Stomach (tissue), 4 donors: ENCODE results near the gene ANKRD44.

ENCODE experiments used
- EP300 ChIP-seq: sonication (generic); formaldehyde crosslinking; IDR thresholded peaks from one replicate; pipeline ENCODE4 v1.6.1; 2017; ENCODE audit warnings: antibody characterized with exemption
- POLR2A ChIP-seq, 4 donors: fragments of 450-650 bp; IDR thresholded peaks; one replicate each; pipeline ENCODE4 v1.6.1; 2016; ENCODE audit warnings: antibody characterized with exemption in 4 of 4, control low read depth in 2 of 4, mild to moderate bottlenecking in 1 of 4, moderate library complexity in 1 of 4
- POLR2AphosphoS5 ChIP-seq, 3 donors: sonication (generic); formaldehyde crosslinking; IDR thresholded peaks; one replicate each; pipeline ENCODE4 v1.6.1; 2016; ENCODE audit warnings: antibody characterized with exemption in 3 of 3
- TF ChIP-seq, protein P1 (sequence below), 7 experiments: fragments of 450-650 bp in 4 of 7; fragments of 200-600 bp in 3 of 7; sonication (generic) in 3 of 7; IDR thresholded peaks; one replicate each; pipeline ENCODE4 v1.5.1; 2016 to 2019; ENCODE audit warnings: antibody characterized with exemption in 7 of 7, control low read depth in 2 of 7, mild to moderate bottlenecking in 1 of 7

DNA sequence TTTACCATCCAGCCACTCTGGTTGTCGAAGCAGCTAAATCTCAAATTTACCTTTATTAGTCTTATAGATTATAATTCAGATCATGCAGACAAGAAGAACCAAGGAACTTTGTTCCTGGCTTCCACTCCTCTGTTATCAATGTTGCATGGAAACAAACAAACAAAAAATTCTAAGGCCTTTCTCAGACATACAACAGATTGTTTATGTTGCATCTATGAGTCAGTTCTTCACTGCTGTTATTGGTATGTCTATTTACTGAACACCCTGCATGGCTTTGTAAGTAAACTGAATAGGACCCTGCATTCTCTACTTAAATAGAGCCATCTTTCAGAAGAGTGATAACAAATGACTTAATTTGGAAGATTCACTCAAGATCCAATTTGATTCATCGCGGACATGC, 1.6 kb upstream of the ANKRD44 start:
- TF ChIP-seq, protein P1, sequence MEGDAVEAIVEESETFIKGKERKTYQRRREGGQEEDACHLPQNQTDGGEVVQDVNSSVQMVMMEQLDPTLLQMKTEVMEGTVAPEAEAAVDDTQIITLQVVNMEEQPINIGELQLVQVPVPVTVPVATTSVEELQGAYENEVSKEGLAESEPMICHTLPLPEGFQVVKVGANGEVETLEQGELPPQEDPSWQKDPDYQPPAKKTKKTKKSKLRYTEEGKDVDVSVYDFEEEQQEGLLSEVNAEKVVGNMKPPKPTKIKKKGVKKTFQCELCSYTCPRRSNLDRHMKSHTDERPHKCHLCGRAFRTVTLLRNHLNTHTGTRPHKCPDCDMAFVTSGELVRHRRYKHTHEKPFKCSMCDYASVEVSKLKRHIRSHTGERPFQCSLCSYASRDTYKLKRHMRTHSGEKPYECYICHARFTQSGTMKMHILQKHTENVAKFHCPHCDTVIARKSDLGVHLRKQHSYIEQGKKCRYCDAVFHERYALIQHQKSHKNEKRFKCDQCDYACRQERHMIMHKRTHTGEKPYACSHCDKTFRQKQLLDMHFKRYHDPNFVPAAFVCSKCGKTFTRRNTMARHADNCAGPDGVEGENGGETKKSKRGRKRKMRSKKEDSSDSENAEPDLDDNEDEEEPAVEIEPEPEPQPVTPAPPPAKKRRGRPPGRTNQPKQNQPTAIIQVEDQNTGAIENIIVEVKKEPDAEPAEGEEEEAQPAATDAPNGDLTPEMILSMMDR (IDR thresholded peaks at IDR 0.05): no peak
- TF ChIP-seq EP300 (no peak), POLR2A (IDR thresholded peaks at IDR 0.05) (no peak), POLR2AphosphoS5 (IDR thresholded peaks at IDR 0.05) (no peak)
